CD4-positive, CD25-positive, alpha-beta regulatory T cell (primary cell): ENCODE measurements around the gene CERCAM. TPM values are rescaled to one million over a fixed set of nuclear protein-coding genes. Genes with fewer than 3 reads are reported as not detected.

Experiments
- ATAC-seq, 2 donors: fragments of 150-1000 bp; cut with Tn5 transposase; one replicate each; pipeline ENCODE4 v1.10.0; 2021; ENCODE audit warnings: low read depth in 2 of 2, moderate number of reproducible peaks in 2 of 2, moderate library complexity in 1 of 2
- DNase-seq, 3 donors: peaks; one replicate each; pipeline versions ENCODE4 v3.0.0 to v3.0.0-alpha.2; 2012 to 2022; ENCODE audit warnings: mixed read lengths in 1 of 3
- H3K27ac ChIP-seq: one replicate; pipeline ENCODE4 v1.7.0; 2013; ENCODE audit warnings: mild to moderate bottlenecking, low read length; ENCODE audit not compliant: insufficient read depth, poor library complexity, severe bottlenecking
- H3K27me3 ChIP-seq: one replicate; pipeline ENCODE4 v1.7.0; 2013; ENCODE audit warnings: low read length; ENCODE audit not compliant: control insufficient read depth, insufficient read depth
- H3K36me3 ChIP-seq: one replicate; pipeline ENCODE4 v1.7.0; 2013; ENCODE audit warnings: mild to moderate bottlenecking, low read length, moderate library complexity; ENCODE audit not compliant: control insufficient read depth, insufficient read depth
- H3K4me1 ChIP-seq: 2 replicates; pipeline ENCODE4 v1.7.0; 2013; ENCODE audit warnings: mild to moderate bottlenecking, low read length; ENCODE audit not compliant: insufficient read depth, control insufficient read depth, poor library complexity, severe bottlenecking
- H3K4me3 ChIP-seq: one replicate; pipeline ENCODE4 v1.7.0; 2013; ENCODE audit warnings: low read depth, mild to moderate bottlenecking, low read length, moderate library complexity
- H3K9me3 ChIP-seq, 2 experiments: 1 replicate in 1 of 2; 2 replicates in 1 of 2; pipeline ENCODE4 v1.7.0; 2013; ENCODE audit warnings: low read length in 2 of 2, mild to moderate bottlenecking in 1 of 2, moderate library complexity in 1 of 2; ENCODE audit not compliant: control insufficient read depth in 2 of 2
- H3K27ac Mint-ChIP-seq, 3 donors: one replicate each; pipeline ENCODE4 v1.8.0; 2020 to 2022; ENCODE audit warnings: mild to moderate bottlenecking in 3 of 3, mixed read lengths in 3 of 3, moderate library complexity in 2 of 3
- H3K27me3 Mint-ChIP-seq: one replicate; pipeline ENCODE4 v1.8.0; 2022; ENCODE audit warnings: mild to moderate bottlenecking, mixed read lengths
- H3K36me3 Mint-ChIP-seq: one replicate; pipeline ENCODE4 v1.8.0; 2020; ENCODE audit warnings: mixed read lengths
- H3K4me1 Mint-ChIP-seq, 4 donors: one replicate each; pipeline ENCODE4 v1.8.0; 2020 to 2022; ENCODE audit warnings: mixed read lengths in 4 of 4, mild to moderate bottlenecking in 1 of 4
- H3K4me3 Mint-ChIP-seq, 4 donors: one replicate each; pipeline ENCODE4 v1.8.0; 2020 to 2022; ENCODE audit warnings: mild to moderate bottlenecking in 4 of 4, mixed read lengths in 4 of 4, moderate library complexity in 3 of 4
- H3K9me3 Mint-ChIP-seq, 7 donors: one replicate each; pipeline ENCODE4 v1.8.0; 2020 to 2022; ENCODE audit warnings: mixed read lengths in 7 of 7, mild to moderate bottlenecking in 3 of 7, moderate library complexity in 2 of 7
- polyA plus RNA-seq, 4 donors: library from polyadenylated mRNA; unstranded; fragments of 300-500 nt; fragmentation: Illumina TruSeq; gene quantifications; one replicate each; pipeline ENCODE4 v1.2.3, GENCODE V29; 2021
- total RNA-seq: library from RNA; stranded (reverse); gene quantifications from one replicate; pipeline ENCODE4 v1.2.3, GENCODE V29; 2022

The CERCAM gene, protein sequence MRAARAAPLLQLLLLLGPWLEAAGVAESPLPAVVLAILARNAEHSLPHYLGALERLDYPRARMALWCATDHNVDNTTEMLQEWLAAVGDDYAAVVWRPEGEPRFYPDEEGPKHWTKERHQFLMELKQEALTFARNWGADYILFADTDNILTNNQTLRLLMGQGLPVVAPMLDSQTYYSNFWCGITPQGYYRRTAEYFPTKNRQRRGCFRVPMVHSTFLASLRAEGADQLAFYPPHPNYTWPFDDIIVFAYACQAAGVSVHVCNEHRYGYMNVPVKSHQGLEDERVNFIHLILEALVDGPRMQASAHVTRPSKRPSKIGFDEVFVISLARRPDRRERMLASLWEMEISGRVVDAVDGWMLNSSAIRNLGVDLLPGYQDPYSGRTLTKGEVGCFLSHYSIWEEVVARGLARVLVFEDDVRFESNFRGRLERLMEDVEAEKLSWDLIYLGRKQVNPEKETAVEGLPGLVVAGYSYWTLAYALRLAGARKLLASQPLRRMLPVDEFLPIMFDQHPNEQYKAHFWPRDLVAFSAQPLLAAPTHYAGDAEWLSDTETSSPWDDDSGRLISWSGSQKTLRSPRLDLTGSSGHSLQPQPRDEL
- total RNA-seq (0.12 TPM), polyA plus RNA-seq (not detected)

DNA sequence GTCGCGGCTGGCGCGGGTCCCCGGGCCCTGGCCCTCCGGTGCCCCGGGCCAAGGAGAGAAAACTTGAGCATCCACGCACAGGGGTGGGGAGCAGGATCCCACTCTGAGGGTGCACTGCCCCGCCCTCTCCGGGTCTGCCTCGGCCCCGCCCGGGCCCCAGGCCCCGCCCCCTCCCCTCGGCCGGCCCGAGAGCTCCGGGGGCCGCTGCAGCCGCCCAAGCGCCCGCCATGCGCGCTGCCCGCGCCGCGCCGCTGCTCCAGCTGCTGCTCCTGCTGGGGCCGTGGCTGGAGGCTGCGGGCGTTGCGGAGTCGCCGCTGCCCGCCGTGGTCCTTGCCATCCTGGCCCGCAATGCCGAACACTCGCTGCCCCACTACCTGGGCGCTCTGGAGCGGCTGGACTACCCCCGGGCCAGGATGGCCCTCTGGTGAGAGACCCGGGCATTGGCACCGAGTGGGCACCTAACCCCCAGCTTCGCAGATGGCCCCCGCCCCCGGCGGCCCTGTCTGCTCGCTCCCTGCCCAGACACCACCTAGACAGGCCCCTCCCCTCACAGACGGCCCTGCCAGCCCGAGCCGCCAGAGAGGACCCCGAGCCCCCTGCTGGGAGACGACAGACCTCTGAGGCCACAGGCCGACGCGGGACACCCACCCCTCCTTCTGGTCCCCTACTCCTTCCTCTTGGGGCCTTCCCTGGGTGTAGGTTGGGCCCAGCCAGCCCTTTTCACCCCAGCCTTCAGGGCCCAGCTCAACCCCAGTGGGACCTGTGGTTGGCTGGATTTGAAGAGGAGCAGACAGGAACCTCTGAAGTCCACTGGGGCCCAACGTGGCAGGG lies at the start of gene CERCAM:
CERCAM (plus strand) TSS at position 207 of the 831 bp plus-strand sequence; CDS start at position 228, 21 bp downstream.
- no peak within 1 kb of the TSS for H3K27ac ChIP-seq
- Mint-ChIP-seq H3K4me1 (peaks cover 0 to 12% (median 3%) of the 10 kb centered on the region in 4 donors), H3K9me3 (peaks cover 0 to 1% (median 0%) of the 10 kb centered on the region in 7 donors), H3K36me3 (no peaks in the 10 kb centered on the region), H3K4me3 (peak within 1 kb of the TSS; percentile 68 to 85 (median 72)), H3K27ac (peak within 1 kb of the TSS in 1 of 3 donors; percentile 20), H3K27me3 (peaks cover 39% of the 10 kb centered on the region)
- no peak within 1 kb of the TSS for H3K4me3 ChIP-seq
- ATAC-seq (peak; percentile 62 to 69), DNase-seq (peak; percentile 17 to 37 (median 18))
- H3K27me3 ChIP-seq, result peaks cover 6% of the 10 kb centered on the region
- no peaks in the 10 kb centered on the region for H3K9me3 ChIP-seq
- H3K4me1 ChIP-seq, result peaks cover 19% of the 10 kb centered on the region
- no peaks in the 10 kb centered on the region for H3K36me3 ChIP-seq

DNA sequence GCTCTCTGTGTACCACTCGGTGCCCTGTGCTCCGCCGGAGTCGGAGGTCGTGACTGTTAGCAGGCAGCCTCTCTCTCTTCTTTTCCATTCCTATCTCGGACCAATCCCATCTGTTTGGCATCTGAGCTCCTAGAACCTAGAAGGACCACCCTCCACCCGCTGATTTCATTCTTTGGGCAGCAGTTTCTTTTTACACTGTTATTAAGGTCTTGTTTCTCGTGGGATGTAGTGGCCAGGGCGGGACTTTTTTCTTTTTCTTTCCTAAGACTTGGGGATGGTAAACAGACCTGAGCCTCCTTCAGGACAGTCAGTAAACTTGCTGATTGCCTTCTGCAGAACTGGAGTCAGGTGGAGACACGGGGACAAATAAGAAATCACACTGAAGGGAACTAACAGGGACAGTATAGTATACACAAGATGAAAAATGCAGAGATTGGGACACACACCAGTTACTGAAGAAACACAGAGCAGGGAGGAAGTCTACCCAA lies 49.0 kb upstream of the CERCAM start:
- no peak for ATAC-seq
- H3K9me3 ChIP-seq, result no peaks in the 10 kb centered on the region
- H3K27me3 ChIP-seq, result no peaks in the 10 kb centered on the region
- Mint-ChIP-seq H3K27ac (peak overlapping the region; percentile 89 to 98 (median 98)), H3K27me3 (no peaks in the 10 kb centered on the region), H3K9me3 (peaks cover 0 to 1% (median 0%) of the 10 kb centered on the region in 7 donors), H3K4me1 (peaks cover 0 to 48% (median 28%) of the 10 kb centered on the region in 4 donors), H3K4me3 (peak overlapping the region; percentile 94 to 100 (median 97)), H3K36me3 (peaks cover 7% of the 10 kb centered on the region)
- peak overlapping the region; percentile 91 for H3K27ac ChIP-seq
- H3K36me3 ChIP-seq, result peaks cover 11% of the 10 kb centered on the region
- no peak for DNase-seq
- H3K4me3 ChIP-seq, result peak overlapping the region; percentile 97
- H3K4me1 ChIP-seq, result peaks cover 21% of the 10 kb centered on the region

DNA sequence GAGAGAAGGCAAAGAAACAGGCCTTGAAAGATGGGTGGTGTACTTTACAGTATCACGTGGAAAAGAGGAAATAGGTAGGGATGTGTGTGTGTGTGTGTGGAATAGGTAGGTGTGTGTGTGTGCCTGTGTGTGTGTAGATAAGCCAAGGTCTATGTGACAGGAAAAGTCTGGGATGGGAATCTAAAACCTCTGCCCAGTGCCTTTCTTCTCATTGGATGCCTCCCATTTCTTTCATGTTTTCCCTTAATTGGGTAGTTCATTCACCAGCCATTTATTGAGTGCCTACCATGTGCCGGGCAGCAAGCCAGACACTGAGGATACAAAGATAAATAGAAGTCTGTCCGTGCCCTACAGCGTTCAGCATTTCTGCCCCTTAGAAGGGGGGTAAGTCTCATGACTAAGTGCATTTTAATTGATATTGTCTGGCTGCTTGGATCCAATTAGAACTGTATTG lies 48.4 kb upstream of the CERCAM start:
- peaks cover 0 to 48% (median 28%) of the 10 kb centered on the region in 4 donors for H3K4me1 Mint-ChIP-seq
- no peak for ATAC-seq
- peak overlapping the region; percentile 91 for H3K27ac ChIP-seq
- peak overlapping the region; percentile 94 to 100 (median 97) for H3K4me3 Mint-ChIP-seq
- H3K4me3 ChIP-seq, result peak overlapping the region; percentile 97
- H3K27me3 Mint-ChIP-seq, result no peaks in the 10 kb centered on the region
- DNase-seq, result peak in 1 of 3 donors; percentile 28
- H3K4me1 ChIP-seq, result peaks cover 21% of the 10 kb centered on the region
- no peaks in the 10 kb centered on the region for H3K9me3 ChIP-seq
- H3K9me3 Mint-ChIP-seq, result no peaks in the 10 kb centered on the region
- H3K36me3 Mint-ChIP-seq, result peaks cover 7% of the 10 kb centered on the region
- H3K27me3 ChIP-seq, result no peaks in the 10 kb centered on the region
- peaks cover 11% of the 10 kb centered on the region for H3K36me3 ChIP-seq
- peak overlapping the region; percentile 89 to 98 (median 98) for H3K27ac Mint-ChIP-seq

- no peaks in the 10 kb centered on the region for H3K9me3 Mint-ChIP-seq
- H3K4me1 Mint-ChIP-seq, result peaks cover 0 to 48% (median 28%) of the 10 kb centered on the region in 4 donors
- peak overlapping the region; percentile 94 to 100 (median 97) for H3K4me3 Mint-ChIP-seq
- no peaks in the 10 kb centered on the region for H3K9me3 ChIP-seq
- ATAC-seq (no peak), DNase-seq (no peak)
- H3K4me1 ChIP-seq, result peaks cover 21% of the 10 kb centered on the region
- H3K4me3 ChIP-seq, result no peak overlapping the region
- peaks cover 12% of the 10 kb centered on the region for H3K36me3 ChIP-seq
- no peaks in the 10 kb centered on the region for H3K27me3 Mint-ChIP-seq
- no peaks in the 10 kb centered on the region for H3K27me3 ChIP-seq
- H3K36me3 Mint-ChIP-seq, result peaks cover 7% of the 10 kb centered on the region
- H3K27ac Mint-ChIP-seq, result peak overlapping the region in 1 of 3 donors; percentile 98
- no peak overlapping the region for H3K27ac ChIP-seq
Observed at GRCh38 chr9:128372784-128373183, 47.9 kb upstream of the CERCAM start.

DNA sequence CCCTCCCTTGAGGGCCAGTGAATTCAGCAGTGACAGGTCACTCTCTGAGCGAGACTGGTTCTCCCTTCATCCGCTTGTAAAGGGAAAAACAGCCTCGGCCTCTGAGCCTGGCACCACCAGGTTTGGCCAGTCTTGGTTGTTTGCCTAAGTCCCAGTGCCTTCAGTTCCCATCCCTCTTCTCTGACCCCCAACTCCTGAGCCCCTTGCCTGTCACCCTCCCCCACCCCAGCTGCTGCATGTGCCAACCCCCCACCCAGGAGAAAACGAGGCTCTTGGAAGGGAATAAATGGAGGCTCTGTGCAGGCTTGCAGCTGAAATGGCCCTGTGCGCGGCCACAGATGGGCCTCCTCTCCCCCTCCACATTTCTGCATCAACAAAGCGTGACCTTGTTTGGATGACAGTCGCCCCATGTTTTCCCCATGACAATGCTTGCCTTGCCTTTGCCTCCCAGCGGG lies 46.4 kb upstream of the CERCAM start:
- Mint-ChIP-seq H3K27ac (peak overlapping the region in 1 of 3 donors; percentile 46), H3K4me3 (no peak overlapping the region), H3K27me3 (no peaks in the 10 kb centered on the region), H3K4me1 (peaks cover 0 to 48% (median 28%) of the 10 kb centered on the region in 4 donors), H3K9me3 (no peaks in the 10 kb centered on the region), H3K36me3 (peaks cover 12% of the 10 kb centered on the region)
- Histone ChIP-seq H3K4me3 (no peak overlapping the region), H3K27me3 (no peaks in the 10 kb centered on the region), H3K9me3 (no peaks in the 10 kb centered on the region), H3K27ac (no peak overlapping the region), H3K36me3 (peaks cover 22% of the 10 kb centered on the region), H3K4me1 (peaks cover 21% of the 10 kb centered on the region)
- ATAC-seq (no peak), DNase-seq (no peak)

DNA sequence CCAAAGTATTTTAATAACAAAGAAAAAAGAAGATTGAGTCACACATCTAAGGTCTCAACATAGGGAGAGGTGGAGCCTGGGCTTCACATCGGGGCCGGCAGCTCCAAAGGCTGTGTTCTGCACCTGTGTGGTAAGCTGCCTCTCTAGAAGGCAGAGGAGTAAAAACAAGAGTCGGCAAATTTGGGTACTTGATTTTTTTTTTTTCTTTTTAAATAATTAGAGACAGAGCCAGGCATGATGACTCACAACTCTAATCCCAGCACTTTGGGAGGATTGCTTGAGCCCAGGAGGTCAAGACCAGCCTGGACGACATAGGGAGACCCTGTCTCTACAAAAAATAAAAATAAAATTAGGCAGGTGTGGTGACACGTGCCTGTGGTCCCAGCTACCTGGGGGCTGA lies 44.8 kb upstream of the CERCAM start:
- DNase-seq (no peak), ATAC-seq (no peak)
- H3K9me3 ChIP-seq, result no peaks in the 10 kb centered on the region
- Mint-ChIP-seq H3K27ac (no peak overlapping the region), H3K36me3 (peaks cover 16% of the 10 kb centered on the region), H3K4me3 (no peak overlapping the region), H3K4me1 (peaks cover 0 to 44% (median 22%) of the 10 kb centered on the region in 4 donors), H3K27me3 (no peaks in the 10 kb centered on the region), H3K9me3 (no peaks in the 10 kb centered on the region)
- H3K4me1 ChIP-seq, result peaks cover 14% of the 10 kb centered on the region
- no peak overlapping the region for H3K27ac ChIP-seq
- peaks cover 27% of the 10 kb centered on the region for H3K36me3 ChIP-seq
- no peak overlapping the region for H3K4me3 ChIP-seq
- H3K27me3 ChIP-seq, result no peaks in the 10 kb centered on the region

DNA sequence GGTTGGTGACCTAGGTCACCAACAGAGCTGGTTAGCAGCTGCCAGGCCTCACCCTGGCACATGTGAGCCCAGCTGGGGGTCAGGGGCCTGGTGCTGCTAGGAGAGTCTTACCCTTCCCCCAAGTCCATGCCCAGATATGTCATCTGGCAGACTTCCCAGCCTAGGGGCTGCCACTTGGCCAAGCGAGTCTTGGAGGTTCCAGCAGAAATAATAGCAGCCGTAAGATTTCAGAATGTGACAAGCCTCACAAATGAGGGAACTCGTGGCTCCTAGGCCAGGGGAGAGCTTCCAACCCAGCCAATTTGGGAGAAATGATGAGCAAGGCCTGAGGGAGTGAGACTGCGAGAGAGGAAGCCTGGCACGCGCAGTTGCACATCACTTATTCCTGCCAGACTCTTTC lies 38.4 kb upstream of the CERCAM start:
- H3K9me3 Mint-ChIP-seq, result no peaks in the 10 kb centered on the region
- H3K27me3 ChIP-seq, result no peaks in the 10 kb centered on the region
- H3K4me3 ChIP-seq, result no peak overlapping the region
- H3K4me1 Mint-ChIP-seq, result peaks cover 0 to 5% (median 1%) of the 10 kb centered on the region in 4 donors
- no peaks in the 10 kb centered on the region for H3K4me1 ChIP-seq
- no peaks in the 10 kb centered on the region for H3K27me3 Mint-ChIP-seq
- H3K4me3 Mint-ChIP-seq, result no peak overlapping the region
- H3K36me3 ChIP-seq, result peaks cover 64% of the 10 kb centered on the region
- DNase-seq (no peak), ATAC-seq (no peak)
- no peak overlapping the region for H3K27ac ChIP-seq
- no peaks in the 10 kb centered on the region for H3K9me3 ChIP-seq
- H3K27ac Mint-ChIP-seq, result no peak overlapping the region
- peaks cover 24% of the 10 kb centered on the region for H3K36me3 Mint-ChIP-seq
